ENCODE measurements around the gene SCARF1. TPM values are rescaled to one million over a fixed set of nuclear protein-coding genes. Genes with fewer than 3 reads are reported as not detected.

The SCARF1 gene
- total RNA-seq, 1 experiment from 2014 or later, result 0.06 TPM

DNA sequence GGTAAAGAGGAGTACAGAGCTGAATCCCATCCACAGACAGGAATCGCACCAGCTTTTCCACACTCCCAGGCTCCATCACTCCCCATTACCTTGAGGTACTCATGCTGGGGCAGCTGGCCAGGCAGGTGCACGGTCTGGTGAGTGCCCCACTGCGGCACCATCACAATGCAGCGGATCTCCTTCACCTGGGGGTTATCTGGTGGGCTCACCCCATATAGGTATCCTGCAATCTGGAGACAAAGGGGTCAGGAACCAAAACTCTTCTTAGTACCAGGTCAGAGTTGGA lies 6.0 kb upstream of the SCARF1 start:
- Histone ChIP-seq H3K9me3 (replicated peaks) (no peaks in the 10 kb centered on the region), H3K4me3 (no peak overlapping the region), H3K4me1 (no peaks in the 10 kb centered on the region), H3K27me3 (no peaks in the 10 kb centered on the region), H3K27ac (no peak overlapping the region), H3K36me3 (peaks cover 46% of the 10 kb centered on the region)
- no peak for DNase-seq

DNA sequence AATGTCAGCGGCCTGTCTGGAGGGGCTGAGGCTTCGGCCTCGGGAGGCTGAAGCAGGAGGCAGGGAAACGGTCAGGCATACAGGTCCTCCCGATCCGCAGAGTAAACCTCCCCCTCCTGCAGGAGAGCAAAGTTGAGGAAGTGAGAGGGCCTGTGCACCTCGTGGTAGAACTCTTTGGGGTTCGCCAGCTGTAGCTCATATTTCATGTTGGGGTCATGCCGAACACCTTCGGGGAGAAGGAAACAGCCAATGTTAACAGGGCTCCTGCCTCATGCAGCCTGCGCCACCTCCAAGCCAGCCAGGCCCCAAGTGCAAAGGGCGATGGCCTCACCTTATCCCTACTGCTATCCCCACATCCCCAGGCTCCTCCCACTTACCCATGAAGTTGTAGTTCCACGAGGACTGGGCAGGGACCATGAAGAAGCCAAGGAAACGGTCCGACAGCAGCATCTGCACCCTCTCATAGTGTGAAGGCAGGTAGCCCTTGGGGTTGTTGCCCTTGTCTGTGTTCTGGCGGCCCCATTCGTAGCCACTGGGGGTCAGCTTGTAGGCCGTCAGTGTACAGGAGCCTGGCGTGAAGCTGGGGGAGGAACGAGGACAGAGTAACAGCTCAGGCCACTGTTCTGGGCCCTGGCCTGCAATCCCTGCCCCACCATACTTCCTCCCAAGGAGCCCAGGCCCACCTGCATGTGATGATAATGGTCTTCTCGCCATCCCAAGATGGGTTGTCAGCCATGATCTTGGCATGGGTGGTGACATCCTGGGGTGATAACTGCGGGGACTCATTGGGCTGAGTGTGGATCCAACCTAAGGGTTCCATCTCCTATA lies 5.4 kb upstream of the SCARF1 start:
- no peaks in the 10 kb centered on the region for H3K27me3 ChIP-seq
- peaks cover 40% of the 10 kb centered on the region for H3K36me3 ChIP-seq
- no peak overlapping the region for H3K4me3 ChIP-seq
- H3K9me3 ChIP-seq (replicated peaks), result no peaks in the 10 kb centered on the region
- no peak overlapping the region for H3K27ac ChIP-seq
- no peaks in the 10 kb centered on the region for H3K4me1 ChIP-seq
- DNase-seq, result no peak

DNA sequence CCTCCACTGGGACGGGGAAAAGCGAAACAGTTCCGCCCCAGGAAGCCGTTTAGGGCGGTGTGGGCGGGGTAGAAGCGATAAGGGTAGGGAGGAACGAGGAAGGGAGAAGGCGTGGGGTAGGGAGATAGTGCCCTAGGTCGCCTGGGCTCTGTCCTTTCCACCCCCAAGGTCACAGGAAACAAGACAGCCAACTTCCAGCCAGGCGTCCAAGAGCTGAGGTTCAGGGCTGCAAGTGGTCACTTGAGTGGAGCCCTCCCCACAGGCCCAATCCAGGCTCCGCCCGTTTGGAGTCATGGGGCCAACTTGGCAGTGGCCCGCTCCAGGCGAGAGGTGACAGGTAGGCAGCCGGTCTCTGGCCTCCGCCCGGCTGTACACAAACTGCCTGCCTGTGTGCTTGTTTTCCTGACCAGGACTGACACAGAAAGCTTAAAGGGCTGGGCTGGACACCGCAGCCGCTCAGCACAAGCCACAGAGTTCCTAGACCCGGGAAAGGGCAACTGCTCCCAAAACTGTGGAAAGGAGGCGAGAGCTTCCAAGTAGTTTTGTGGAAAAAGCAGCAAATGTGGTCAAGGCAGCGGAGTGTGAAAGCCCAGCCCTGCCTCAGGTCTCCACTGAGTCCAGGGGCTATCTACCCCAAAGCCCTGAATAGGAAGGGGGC lies 4.4 kb upstream of the SCARF1 start, which contains the start of gene RILP:
RILP (minus strand) TSS at position 23 of the 658 bp plus-strand sequence. CDS start 62 bp downstream, outside the sequence.
- Histone ChIP-seq H3K27me3 (no peaks in the 10 kb centered on the region), H3K4me1 (no peaks in the 10 kb centered on the region), H3K36me3 (peaks cover 34% of the 10 kb centered on the region), H3K9me3 (replicated peaks) (no peaks in the 10 kb centered on the region), H3K27ac (no peak within 1 kb of the TSS), H3K4me3 (peak within 1 kb of the TSS; percentile 52)
- DNase-seq, result no peak

DNA sequence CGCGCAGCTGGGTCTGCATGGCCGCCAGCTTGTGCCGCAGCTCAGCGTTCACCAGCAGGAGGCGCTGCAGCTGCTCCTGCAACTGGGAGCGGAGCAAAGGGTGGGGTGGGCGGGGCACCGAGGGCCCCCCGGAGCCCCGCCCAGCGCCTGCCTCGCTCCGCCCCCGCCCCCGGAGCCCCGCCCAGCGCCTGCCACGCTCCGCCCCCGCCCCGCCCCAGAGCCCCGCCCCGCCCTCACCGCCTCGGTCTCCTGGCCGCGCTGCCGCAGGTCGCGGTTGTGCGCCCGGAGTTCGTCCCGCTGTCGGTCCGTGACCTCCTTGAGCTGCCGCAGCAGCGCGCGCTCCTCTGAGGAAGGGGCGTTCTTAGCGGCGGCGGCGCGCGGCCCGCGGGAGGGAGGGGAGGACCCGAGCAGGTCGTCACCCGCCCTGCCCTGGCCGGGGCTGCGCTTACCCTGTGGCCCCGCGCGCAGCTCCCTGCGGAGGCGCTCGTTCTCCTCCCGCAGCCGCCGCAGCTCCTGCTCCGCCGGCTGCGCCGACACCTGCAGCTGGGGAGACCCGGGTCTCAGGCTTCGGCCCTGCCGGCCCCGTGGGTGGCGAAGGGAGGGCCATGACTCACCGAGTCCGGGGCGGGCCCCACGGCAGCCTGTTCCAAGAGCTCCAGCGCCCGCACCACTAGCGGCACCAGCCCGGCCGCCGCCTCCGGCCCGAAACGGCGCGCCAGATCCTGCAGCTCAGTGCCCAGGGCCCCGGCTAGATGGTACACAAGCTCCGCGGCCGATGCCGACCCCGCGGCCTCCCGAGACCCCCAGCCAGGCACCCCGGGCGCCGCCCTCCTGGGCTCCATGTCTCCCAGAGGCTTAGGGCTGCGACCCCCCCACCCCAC lies 3.7 kb upstream of the SCARF1 start:
- H3K36me3 ChIP-seq, result peaks cover 31% of the 10 kb centered on the region
- no peaks in the 10 kb centered on the region for H3K4me1 ChIP-seq
- no peaks in the 10 kb centered on the region for H3K9me3 ChIP-seq (replicated peaks)
- H3K27ac ChIP-seq, result no peak overlapping the region
- no peaks in the 10 kb centered on the region for H3K27me3 ChIP-seq
- peak; percentile 61 to 67 for DNase-seq
- peak overlapping the region; percentile 52 for H3K4me3 ChIP-seq

DNA sequence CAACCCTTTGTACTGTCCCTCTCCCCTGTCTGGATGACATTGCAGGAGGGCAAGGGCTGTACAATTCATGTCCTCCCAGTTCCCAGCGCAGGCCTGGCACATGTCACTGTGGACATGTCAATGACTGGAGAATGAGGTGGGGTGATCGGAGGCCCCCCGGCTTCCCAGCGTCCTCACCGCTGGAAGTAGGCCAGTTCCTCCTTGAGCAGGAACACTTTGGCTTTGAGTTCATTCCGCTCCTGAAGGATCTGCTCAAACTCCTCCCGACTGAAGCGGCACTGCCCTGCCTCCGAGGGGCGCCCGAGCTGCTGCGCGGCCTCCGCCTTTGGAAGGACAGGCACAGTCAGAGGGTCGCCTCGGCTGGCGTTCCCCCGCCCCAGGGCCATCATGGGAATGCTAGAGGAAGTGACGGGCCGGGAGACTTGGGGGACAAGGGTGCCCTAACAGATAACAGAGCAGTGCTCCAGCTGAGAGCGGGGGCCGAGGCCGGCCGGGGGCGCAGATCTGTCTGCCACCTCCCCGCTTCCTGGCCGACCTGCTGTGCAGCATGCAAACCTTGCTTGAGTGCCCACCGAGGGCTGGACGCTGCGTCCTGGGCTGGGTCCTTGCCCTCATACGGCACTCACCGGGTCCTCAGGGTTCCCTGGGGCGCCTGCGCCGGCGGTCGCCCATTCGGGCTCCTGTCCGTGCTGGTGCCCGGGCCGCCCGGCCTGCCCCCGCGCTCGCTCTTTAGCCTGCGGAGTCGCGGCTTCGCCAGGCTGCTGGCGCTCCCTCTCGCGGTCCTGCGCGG lies 2.8 kb upstream of the SCARF1 start:
- Histone ChIP-seq H3K27ac (no peak overlapping the region), H3K36me3 (peaks cover 22% of the 10 kb centered on the region), H3K27me3 (no peaks in the 10 kb centered on the region), H3K4me3 (peak overlapping the region; percentile 29), H3K9me3 (replicated peaks) (no peaks in the 10 kb centered on the region), H3K4me1 (no peaks in the 10 kb centered on the region)
- DNase-seq, result no peak

DNA sequence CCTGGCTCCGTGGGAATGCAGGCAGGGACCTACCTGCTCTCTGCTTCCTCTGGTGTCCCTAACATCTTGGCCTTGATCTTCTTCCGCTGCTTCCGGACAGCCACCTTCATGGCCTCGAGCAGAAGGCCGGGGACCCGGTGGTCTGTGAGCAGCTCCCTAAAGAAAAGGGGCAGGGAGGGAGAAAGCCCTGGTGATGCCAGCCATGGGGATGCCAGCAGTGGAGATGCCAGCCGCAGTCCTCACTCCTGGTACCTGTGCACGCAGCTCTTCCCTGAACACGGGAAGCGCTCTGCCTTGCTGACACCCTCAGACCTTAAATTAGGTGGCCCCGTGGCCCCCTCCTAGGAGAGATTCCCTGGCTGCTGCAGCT lies 2.3 kb upstream of the SCARF1 start:
- no peaks in the 10 kb centered on the region for H3K4me1 ChIP-seq
- H3K4me3 ChIP-seq, result no peak overlapping the region
- H3K9me3 ChIP-seq (replicated peaks), result no peaks in the 10 kb centered on the region
- no peak overlapping the region for H3K27ac ChIP-seq
- peaks cover 17% of the 10 kb centered on the region; the same call in 1 of the 2 replicates for H3K36me3 ChIP-seq
- no peaks in the 10 kb centered on the region for H3K27me3 ChIP-seq
- DNase-seq, result no peak

DNA sequence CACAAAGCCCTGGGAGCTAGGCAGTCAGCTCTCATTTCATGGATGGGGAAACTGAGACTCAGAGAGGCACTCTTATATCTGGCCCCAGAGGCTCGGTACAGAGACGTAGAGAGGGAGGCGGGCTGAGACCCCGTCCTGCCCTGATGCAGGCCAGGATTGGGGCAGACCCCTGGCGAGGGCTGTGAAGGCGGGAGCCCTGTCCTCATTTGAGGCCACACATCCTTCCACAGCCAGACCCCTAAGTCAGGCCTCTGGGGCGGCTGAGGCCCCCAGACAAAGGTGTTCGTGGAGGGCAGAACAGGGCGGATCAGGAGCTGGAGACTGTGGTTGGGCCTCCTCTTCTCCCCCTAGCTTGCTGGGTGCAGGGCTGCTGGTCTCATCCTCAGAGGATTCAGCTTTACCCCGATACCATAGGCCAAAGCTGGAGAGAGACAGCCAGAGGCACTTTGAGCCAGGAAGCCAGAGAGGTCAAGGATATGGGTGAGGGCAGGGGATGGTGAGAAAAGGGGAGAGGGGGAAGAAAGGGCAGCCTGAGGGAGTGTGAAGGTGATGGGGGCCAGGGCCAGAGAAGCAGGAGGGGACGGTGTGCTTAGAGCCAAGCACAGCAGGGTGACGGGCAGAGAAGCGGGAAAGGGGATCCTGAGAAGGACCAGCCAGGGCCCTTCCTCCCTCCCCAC lies 805 bp upstream of the SCARF1 start:
- no peak for DNase-seq
- Histone ChIP-seq H3K4me3 (no peak overlapping the region), H3K27me3 (no peaks in the 10 kb centered on the region), H3K36me3 (peaks cover 6% of the 10 kb centered on the region; the same call in 1 of the 2 replicates), H3K9me3 (replicated peaks) (no peaks in the 10 kb centered on the region), H3K4me1 (no peaks in the 10 kb centered on the region), H3K27ac (no peak overlapping the region)

DNA sequence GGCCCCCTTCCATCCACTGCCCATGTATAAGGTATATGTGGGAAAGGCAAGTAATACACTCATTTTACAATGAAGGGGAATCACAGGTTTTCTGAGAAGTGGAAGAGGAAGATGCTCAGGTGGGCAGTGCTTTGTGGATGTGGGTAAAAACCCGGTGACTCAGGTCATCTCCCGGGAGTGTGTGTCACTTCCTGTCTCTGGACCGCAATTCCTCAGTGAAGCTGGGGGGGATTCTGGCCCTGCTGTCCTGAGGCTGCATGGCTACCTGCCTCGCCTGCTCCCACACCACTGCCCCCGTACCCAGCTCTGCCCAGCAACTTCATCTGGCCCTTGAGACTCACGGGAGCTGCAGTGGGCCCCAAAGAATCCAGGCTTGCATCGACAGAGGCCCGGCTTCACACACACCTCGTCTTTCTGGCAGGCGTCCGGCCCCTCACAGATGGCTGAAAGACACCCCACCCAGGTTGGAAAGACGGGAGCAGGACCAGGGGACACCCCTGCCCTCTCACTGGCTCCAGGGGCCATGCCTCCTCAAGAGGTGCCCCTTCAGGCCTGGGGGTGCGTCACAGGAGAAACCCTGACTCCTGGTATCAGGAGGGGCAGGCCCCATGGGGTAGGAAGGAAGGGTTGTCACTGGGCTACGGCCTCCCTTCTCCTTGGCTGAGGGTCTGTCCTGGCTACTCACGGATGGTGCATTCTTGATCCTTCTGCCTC lies 882 bp downstream of the SCARF1 start:
- Histone ChIP-seq H3K27ac (no peak overlapping the region), H3K36me3 (no peaks in the 10 kb centered on the region), H3K4me3 (no peak overlapping the region), H3K27me3 (no peaks in the 10 kb centered on the region), H3K9me3 (replicated peaks) (no peaks in the 10 kb centered on the region), H3K4me1 (no peaks in the 10 kb centered on the region)
- DNase-seq, result no peak

DNA sequence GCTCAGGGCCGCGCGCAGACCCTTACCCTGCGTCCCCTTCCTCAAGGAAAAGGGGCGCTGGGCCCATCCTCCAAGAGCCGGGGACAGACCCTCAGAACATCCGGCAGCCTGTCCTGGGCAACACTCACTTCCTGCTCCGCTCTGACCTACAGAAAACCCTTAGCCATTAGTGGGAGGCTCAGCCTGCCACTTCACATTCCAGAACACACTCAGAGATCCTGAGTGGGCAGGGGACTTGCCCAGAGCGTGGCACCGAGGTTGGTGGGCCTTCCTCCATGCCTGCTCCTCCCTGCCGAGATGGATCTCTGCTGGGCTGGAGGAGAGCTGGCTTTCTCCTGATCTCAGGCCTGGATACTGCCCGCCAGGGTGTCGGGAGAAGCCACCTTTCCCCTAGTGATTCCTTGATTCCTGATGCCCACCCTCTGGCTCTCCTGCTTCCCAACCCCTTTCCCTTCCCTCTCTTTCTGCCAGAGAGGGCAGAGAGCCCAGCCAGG lies 1.5 kb downstream of the SCARF1 start:
- DNase-seq, result no peak
- H3K27me3 ChIP-seq, result no peaks in the 10 kb centered on the region
- H3K4me1 ChIP-seq, result no peaks in the 10 kb centered on the region; the same call in 1 of the 2 replicates
- H3K4me3 ChIP-seq, result no peak overlapping the region
- H3K27ac ChIP-seq, result no peak overlapping the region
- H3K9me3 ChIP-seq (replicated peaks), result no peaks in the 10 kb centered on the region
- H3K36me3 ChIP-seq, result no peaks in the 10 kb centered on the region

DNA sequence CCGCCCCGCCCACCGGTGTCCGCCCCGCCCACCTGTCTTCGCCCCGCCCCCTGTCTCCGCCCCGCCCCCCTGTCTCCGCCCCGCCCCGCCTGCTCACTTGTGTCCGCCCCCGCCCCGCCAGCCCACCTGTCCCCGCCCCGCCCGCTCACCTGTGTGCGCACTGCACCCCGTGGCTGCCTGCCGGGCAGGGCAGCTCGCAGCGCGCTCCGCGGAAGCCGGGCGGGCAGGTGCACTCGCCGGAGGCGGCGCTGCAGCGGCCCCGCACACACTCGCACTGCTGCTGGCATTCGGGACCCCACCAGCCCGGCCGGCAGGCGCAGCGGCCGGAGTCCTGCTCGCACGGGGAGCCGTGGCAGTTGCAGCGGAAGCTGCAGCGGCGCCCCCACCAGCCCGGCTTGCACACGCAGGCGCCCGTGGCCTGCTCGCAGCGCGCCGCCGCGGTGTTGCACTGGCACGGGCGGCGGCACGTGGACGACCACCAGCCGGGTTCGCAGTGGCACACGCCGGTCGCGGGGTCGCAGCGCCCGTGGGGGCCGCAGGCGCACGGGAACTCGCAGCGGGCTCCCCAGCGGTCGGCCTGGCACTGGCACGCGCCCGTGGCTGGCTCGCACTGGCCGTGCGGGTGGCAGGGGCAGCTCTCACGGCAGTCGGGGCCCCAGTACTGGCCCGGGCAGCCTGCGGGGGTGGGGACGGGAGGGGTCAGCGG lies 2.1 kb downstream of the SCARF1 start:
- Histone ChIP-seq H3K36me3 (no peaks in the 10 kb centered on the region), H3K27me3 (no peaks in the 10 kb centered on the region), H3K4me1 (no peaks in the 10 kb centered on the region; the same call in 1 of the 2 replicates), H3K9me3 (replicated peaks) (no peaks in the 10 kb centered on the region), H3K27ac (no peak overlapping the region), H3K4me3 (no peak overlapping the region)
- DNase-seq, result no peak

DNA sequence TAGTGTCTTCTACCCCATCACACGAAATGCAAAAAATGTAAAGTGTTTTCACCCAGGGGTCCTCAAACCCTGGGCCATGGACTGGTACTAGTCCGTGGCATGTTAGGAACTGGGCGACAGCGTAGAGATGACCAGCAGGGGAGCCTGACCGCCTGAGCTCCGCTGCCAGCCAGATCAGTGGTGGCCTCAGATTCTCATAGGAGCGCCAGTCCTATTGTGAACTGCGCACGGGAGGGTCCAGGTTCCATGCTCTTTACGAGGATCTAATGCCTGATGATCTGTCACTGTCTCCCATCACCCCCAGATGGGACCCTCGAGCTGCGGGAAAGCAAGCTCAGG lies 4.5 kb downstream of the SCARF1 start:
- H3K27ac ChIP-seq, result no peak overlapping the region
- no peaks in the 10 kb centered on the region for H3K36me3 ChIP-seq
- no peaks in the 10 kb centered on the region; the same call in 1 of the 2 replicates for H3K4me1 ChIP-seq
- DNase-seq, result no peak
- no peaks in the 10 kb centered on the region for H3K9me3 ChIP-seq (replicated peaks)
- H3K27me3 ChIP-seq, result no peaks in the 10 kb centered on the region
- no peak overlapping the region for H3K4me3 ChIP-seq

DNA sequence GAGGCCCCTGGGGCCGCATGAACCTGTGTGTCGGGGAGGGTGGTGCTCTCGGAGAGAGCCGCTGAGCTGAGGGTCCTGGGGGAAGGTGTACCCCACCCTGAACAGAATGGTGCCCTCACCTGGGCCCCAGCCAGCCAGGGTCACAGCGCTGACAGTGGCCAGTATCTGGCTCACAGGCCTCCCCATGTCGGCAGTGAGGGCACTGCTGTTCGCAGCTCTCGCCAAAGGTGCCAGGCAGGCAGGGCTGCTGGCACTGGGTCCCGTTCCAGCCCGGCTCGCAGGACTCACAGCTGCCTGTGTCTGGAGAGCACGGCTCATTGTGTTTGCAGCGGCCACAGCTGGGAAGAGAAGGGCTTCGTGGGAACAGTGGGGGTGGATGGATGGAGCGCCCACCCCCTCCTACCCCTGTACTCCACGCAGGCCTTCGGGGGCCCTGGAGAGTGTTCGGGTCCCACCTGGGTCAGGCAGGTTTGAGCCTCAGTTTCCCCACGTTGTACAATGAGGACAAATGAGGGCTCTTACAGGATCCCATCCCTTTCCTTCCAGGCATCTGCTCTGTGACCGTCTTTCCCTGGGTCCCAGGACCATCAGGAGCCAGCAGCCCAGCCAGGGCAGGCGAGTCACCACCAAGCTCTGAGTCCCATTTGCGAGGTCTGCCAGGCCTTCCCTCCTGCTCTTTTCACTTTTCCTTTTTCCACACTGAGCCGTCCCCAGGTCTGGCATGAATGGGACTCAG lies 5.0 kb downstream of the SCARF1 start:
- Histone ChIP-seq H3K27ac (no peak overlapping the region), H3K27me3 (no peaks in the 10 kb centered on the region), H3K9me3 (replicated peaks) (no peaks in the 10 kb centered on the region)

More for the DNA sequence above, 5.0 kb downstream of the SCARF1 start:
- H3K4me3 ChIP-seq, result no peak overlapping the region
- no peaks in the 10 kb centered on the region; the same call in 1 of the 2 replicates for H3K4me1 ChIP-seq
- no peak for DNase-seq
- no peaks in the 10 kb centered on the region for H3K36me3 ChIP-seq
